HG02759 (cell line): ENCODE data around the gene CCBE1.

Experiments
- ATAC-seq: cut with Tn5 transposase; IDR thresholded peaks from one replicate; pipeline ENCODE4 v1.9.1; 2021; ENCODE audit warnings: mild to moderate bottlenecking, moderate library complexity; ENCODE audit not compliant: unreplicated experiment

The CCBE1 gene

GRCh38 chr18:59466980-59467379, 230.2 kb downstream of the CCBE1 start:
- ATAC-seq, result no peak

GRCh38 chr18:59464486-59464885, 232.7 kb downstream of the CCBE1 start:
- ATAC-seq, result no peak

- no peak for ATAC-seq
Measured at GRCh38 chr18:59461171-59461570, 236.1 kb downstream of the CCBE1 start.

GRCh38 chr18:59460072-59460420, 237.2 kb downstream of the CCBE1 start:
- no peak for ATAC-seq

GRCh38 chr18:59459369-59460071, 237.7 kb downstream of the CCBE1 start:
- no peak for ATAC-seq

- ATAC-seq, result no peak
Measured at GRCh38 chr18:59458575-59458974, 238.6 kb downstream of the CCBE1 start.

- ATAC-seq, result no peak
Measured at GRCh38 chr18:59456657-59457056, 240.6 kb downstream of the CCBE1 start.

- no peak for ATAC-seq
Measured at GRCh38 chr18:59455728-59456276, 241.4 kb downstream of the CCBE1 start.

GRCh38 chr18:59454909-59455727, 242.1 kb downstream of the CCBE1 start:
- ATAC-seq, result no peak

- ATAC-seq, result no peak
Measured at GRCh38 chr18:59453468-59453961, 243.7 kb downstream of the CCBE1 start.

GRCh38 chr18:59451963-59452362, 245.3 kb downstream of the CCBE1 start:
- no peak for ATAC-seq

- no peak for ATAC-seq
Measured at GRCh38 chr18:59451073-59451472, 246.2 kb downstream of the CCBE1 start.

GRCh38 chr18:59448546-59448945, 248.7 kb downstream of the CCBE1 start:
- no peak for ATAC-seq

- ATAC-seq, result no peak
Measured at GRCh38 chr18:59446012-59446411, 251.2 kb downstream of the CCBE1 start.

GRCh38 chr18:59437851-59438569, 259.2 kb downstream of the CCBE1 start:
- no peak for ATAC-seq

GRCh38 chr18:59432803-59433597, 264.2 kb downstream of the CCBE1 start:
- no peak for ATAC-seq

- ATAC-seq, result no peak
Measured at GRCh38 chr18:59431131-59431530, 266.1 kb downstream of the CCBE1 start.

GRCh38 chr18:59429608-59430007, 267.6 kb downstream of the CCBE1 start:
- no peak for ATAC-seq

GRCh38 chr18:59428018-59428417, 269.2 kb downstream of the CCBE1 start:
- no peak for ATAC-seq

GRCh38 chr18:59426855-59427254, 270.4 kb downstream of the CCBE1 start:
- ATAC-seq, result no peak
